Nephron (organoid): ENCODE measurements around the gene SLC25A13.

Experiments
- H3K27ac Mint-ChIP-seq, 3 experiments: 2 replicates each; pipeline ENCODE4 v1.8.0; 2020; ENCODE audit warnings: mixed read lengths in 3 of 3, mild to moderate bottlenecking in 2 of 3, moderate library complexity in 1 of 3
- H3K27me3 Mint-ChIP-seq: 2 replicates; pipeline ENCODE4 v1.8.0; 2021; ENCODE audit warnings: low read depth, mild to moderate bottlenecking, moderate library complexity, mixed read lengths
- H3K36me3 Mint-ChIP-seq: 2 replicates; pipeline ENCODE4 v1.8.0; 2020; ENCODE audit warnings: low read depth, mixed read lengths
- H3K4me1 Mint-ChIP-seq: 2 replicates; pipeline ENCODE4 v1.8.0; 2020; ENCODE audit warnings: mixed read lengths
- H3K4me3 Mint-ChIP-seq, 3 experiments: 2 replicates each; pipeline ENCODE4 v1.8.0; 2020; ENCODE audit warnings: mild to moderate bottlenecking in 3 of 3, mixed read lengths in 3 of 3, moderate library complexity in 2 of 3
- H3K9me3 Mint-ChIP-seq: 2 replicates; pipeline ENCODE4 v1.8.0; 2020; ENCODE audit warnings: mixed read lengths
- CTCF ChIP-seq, 3 experiments: fragments of 200-600 bp; sonication (generic); IDR thresholded peaks; one replicate each; pipeline ENCODE4 v1.5.0; 2021; ENCODE audit warnings: antibody characterized with exemption in 3 of 3; ENCODE audit not compliant: unreplicated experiment in 3 of 3

Gene SLC25A13

GRCh38 chr7:96248405-96248804, 73.5 kb downstream of the SLC25A13 start:
- H3K36me3 Mint-ChIP-seq: peaks cover 10% of the 10 kb centered on the region
- TF ChIP-seq CTCF (IDR thresholded peaks at IDR 0.05; ENCODE audit: unreplicated experiment in 3 of 3): no peak
- no peaks in the 10 kb centered on the region for H3K27me3 Mint-ChIP-seq

DNA sequence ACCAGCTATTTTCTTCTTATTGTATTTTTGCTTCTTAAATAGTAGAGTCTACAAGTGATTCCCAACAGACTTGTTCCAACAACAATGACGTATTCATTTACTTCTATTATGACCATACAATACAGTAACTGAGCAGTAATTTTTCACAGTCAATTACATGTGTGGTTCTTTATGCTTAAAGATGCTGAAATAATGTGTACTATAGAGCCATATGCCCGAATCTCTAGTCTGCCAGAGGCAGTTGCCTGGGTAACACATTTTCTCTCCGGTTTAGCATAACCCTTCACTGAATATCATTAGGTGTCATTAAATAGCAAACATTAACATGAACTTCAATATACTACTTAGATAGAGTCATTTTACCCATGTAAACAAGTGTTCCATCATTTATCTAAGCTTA, 75.0 kb downstream of the SLC25A13 start:
- no peak overlapping the region for H3K27ac Mint-ChIP-seq
- H3K4me1 Mint-ChIP-seq: no peaks in the 10 kb centered on the region
- H3K4me3 Mint-ChIP-seq: no peak overlapping the region
- peaks cover 6% of the 10 kb centered on the region for H3K36me3 Mint-ChIP-seq
- TF ChIP-seq CTCF (IDR thresholded peaks at IDR 0.05; ENCODE audit: unreplicated experiment in 3 of 3): no peak
- no peaks in the 10 kb centered on the region for H3K27me3 Mint-ChIP-seq
- H3K9me3 Mint-ChIP-seq: no peaks in the 10 kb centered on the region

More at GRCh38 chr7:96248405-96248804, 73.5 kb downstream of the SLC25A13 start:
- no peak overlapping the region for H3K27ac Mint-ChIP-seq
- H3K9me3 Mint-ChIP-seq: no peaks in the 10 kb centered on the region
- H3K4me3 Mint-ChIP-seq: no peak overlapping the region
- no peaks in the 10 kb centered on the region for H3K4me1 Mint-ChIP-seq

DNA sequence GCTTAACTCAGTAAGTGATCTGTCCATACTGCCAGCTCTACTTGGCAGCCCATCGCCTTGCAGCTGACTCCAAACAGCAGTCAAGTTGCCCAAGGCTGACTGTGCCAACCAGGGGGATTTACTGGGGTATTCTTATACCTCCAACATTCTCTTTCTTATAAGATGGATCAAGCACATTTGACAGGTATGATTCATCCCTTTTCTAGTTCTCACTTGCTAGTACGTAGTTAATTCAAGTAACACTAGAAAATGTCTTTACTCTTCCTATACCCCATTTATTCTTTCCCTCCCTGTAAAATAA, 77.0 kb downstream of the SLC25A13 start:
- Mint-ChIP-seq H3K27ac (no peak overlapping the region), H3K4me3 (no peak overlapping the region), H3K4me1 (no peaks in the 10 kb centered on the region), H3K36me3 (no peaks in the 10 kb centered on the region), H3K27me3 (no peaks in the 10 kb centered on the region), H3K9me3 (no peaks in the 10 kb centered on the region)
- TF ChIP-seq CTCF (IDR thresholded peaks at IDR 0.05; ENCODE audit: unreplicated experiment in 3 of 3): no peak

- Mint-ChIP-seq H3K4me1 (peaks cover 1% of the 10 kb centered on the region), H3K27me3 (no peaks in the 10 kb centered on the region), H3K4me3 (no peak overlapping the region), H3K36me3 (no peaks in the 10 kb centered on the region), H3K9me3 (no peaks in the 10 kb centered on the region), H3K27ac (no peak overlapping the region)
- TF ChIP-seq CTCF (IDR thresholded peaks at IDR 0.05; ENCODE audit: unreplicated experiment in 3 of 3): no peak
Observed at GRCh38 chr7:96244244-96244991, 77.5 kb downstream of the SLC25A13 start.

- TF ChIP-seq CTCF (IDR thresholded peaks at IDR 0.05; ENCODE audit: unreplicated experiment in 3 of 3): no peak
- Mint-ChIP-seq H3K9me3 (no peaks in the 10 kb centered on the region), H3K4me1 (peaks cover 10% of the 10 kb centered on the region), H3K36me3 (no peaks in the 10 kb centered on the region), H3K27ac (no peak overlapping the region), H3K27me3 (no peaks in the 10 kb centered on the region), H3K4me3 (no peak overlapping the region)
Observed at GRCh38 chr7:96243241-96243640, 78.7 kb downstream of the SLC25A13 start.

GRCh38 chr7:96241855-96242254, 80.0 kb downstream of the SLC25A13 start:
- H3K36me3 Mint-ChIP-seq: no peaks in the 10 kb centered on the region
- H3K4me1 Mint-ChIP-seq: peaks cover 22% of the 10 kb centered on the region
- no peaks in the 10 kb centered on the region for H3K9me3 Mint-ChIP-seq
- H3K27me3 Mint-ChIP-seq: no peaks in the 10 kb centered on the region
- TF ChIP-seq CTCF (IDR thresholded peaks at IDR 0.05; ENCODE audit: unreplicated experiment in 3 of 3): no peak
- no peak overlapping the region for H3K4me3 Mint-ChIP-seq
- H3K27ac Mint-ChIP-seq: no peak overlapping the region
